NB4 (cell line): ENCODE measurements around the gene SAE1.

Source experiments
- CTCF ChIP-seq: IDR thresholded peaks from one replicate; pipeline ENCODE4 v1.5.1; 2012; ENCODE audit warnings: low read depth, low read length
- MAX ChIP-seq: IDR thresholded peaks from 2 replicates; pipeline ENCODE4 v1.6.1; 2011; ENCODE audit warnings: low read depth, low read length
- MYC ChIP-seq: IDR thresholded peaks from 2 replicates; pipeline ENCODE4 v1.6.1; 2011; ENCODE audit warnings: low read depth, low read length

DNA sequence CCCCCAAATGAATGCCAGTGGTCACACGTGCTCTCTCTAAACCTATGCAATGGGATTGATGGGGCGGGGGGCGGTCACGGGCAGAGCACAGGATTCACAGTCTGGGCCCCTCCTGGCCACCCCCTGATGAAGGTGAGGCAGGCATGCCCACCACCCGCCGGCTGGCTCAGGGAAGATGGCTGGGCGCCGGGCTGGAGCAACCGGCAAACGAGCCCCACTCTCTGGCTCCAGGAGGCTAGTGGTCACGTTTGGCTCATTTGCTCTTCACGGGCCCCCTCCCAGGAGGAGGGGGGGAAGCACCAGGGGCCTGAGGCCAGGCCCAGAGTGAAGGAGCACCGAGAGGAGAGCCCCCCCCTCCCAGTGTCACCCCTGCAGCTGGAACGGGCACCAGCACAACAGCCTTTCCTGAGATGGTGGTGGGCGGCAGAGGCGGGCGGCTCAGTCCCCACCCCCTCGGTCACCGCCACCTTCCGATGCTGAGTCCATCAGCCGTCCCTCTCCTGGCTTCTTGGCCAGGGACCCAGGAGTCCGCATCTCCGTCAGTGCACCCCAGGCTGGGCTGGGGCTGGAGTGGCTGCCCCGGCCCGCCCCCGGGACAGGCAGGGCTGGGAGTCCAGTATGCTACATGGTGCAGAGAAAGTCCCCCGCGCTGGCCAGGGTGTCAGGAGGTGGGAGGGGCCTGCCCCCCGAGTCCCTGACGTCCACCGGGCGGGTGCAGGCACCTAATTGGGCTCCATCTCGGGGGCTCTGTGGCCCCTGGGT lies 90.6 kb downstream of the SAE1 start:
- TF ChIP-seq CTCF, result no peak
- no peak for TF ChIP-seq MYC
- no peak for TF ChIP-seq MAX
